Body of pancreas (tissue), 4 donors: Measurements from ENCODE around the gene DOCK9.

Experiments used
- POLR2A ChIP-seq, 3 donors: fragments of 450-650 bp; IDR thresholded peaks; one replicate each; pipeline ENCODE4 v1.6.1; 2016; ENCODE audit warnings: antibody characterized with exemption in 3 of 3, mild to moderate bottlenecking in 2 of 3
- TF ChIP-seq, protein P1 (sequence below), 7 experiments: fragments of 450-650 bp in 4 of 7; fragments of 200-600 bp in 3 of 7; sonication (generic) in 3 of 7; IDR thresholded peaks; one replicate each; pipeline ENCODE4 v1.5.1; 2016 to 2019; ENCODE audit warnings: antibody characterized with exemption in 7 of 7

DNA sequence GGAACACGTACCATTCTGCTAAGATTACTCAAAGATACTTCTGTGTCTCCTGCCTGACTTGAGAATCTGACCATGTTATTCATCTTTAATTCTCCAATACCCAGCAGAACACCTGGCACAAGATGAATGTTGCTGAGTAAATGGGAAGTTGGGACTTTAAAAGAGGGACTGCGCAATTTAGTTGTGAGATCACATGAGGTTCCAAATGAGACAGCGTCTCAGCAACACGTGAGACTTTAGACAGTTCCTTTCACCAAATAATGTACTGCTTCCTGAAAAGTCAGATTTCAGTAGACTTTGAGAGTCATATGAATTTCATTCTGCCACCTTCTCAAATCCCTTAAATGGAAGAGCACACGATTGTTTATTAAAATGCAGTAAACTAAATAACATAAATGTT lies 36.7 kb downstream of the DOCK9 start:
- TF ChIP-seq, protein P1, sequence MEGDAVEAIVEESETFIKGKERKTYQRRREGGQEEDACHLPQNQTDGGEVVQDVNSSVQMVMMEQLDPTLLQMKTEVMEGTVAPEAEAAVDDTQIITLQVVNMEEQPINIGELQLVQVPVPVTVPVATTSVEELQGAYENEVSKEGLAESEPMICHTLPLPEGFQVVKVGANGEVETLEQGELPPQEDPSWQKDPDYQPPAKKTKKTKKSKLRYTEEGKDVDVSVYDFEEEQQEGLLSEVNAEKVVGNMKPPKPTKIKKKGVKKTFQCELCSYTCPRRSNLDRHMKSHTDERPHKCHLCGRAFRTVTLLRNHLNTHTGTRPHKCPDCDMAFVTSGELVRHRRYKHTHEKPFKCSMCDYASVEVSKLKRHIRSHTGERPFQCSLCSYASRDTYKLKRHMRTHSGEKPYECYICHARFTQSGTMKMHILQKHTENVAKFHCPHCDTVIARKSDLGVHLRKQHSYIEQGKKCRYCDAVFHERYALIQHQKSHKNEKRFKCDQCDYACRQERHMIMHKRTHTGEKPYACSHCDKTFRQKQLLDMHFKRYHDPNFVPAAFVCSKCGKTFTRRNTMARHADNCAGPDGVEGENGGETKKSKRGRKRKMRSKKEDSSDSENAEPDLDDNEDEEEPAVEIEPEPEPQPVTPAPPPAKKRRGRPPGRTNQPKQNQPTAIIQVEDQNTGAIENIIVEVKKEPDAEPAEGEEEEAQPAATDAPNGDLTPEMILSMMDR (IDR thresholded peaks at IDR 0.05), result no peak
- TF ChIP-seq POLR2A (IDR thresholded peaks at IDR 0.05), result no peak
